Measurements from ENCODE around the gene CTSL. TPM values are rescaled to one million over a fixed set of nuclear protein-coding genes. Genes with fewer than 3 reads are reported as not detected.

Gene CTSL
- total RNA-seq, 3 donors from 2014 or later (not counting 1 experiment from before 2014, with no cell fraction given) = 1.2 to 4.4 (median 1.2) TPM

- no peak overlapping the region for H3K27ac Mint-ChIP-seq
- H3K4me3 ChIP-seq (ENCODE audit: low read length) = no peak overlapping the region
- intact Hi-C loops (cut with micrococcal nuclease) = no loop called here
Observed at GRCh38 chr9:87720173-87720572, 5.7 kb upstream of the CTSL start.

GRCh38 chr9:87722393-87723088 lies 3.4 kb upstream of the CTSL start:
- Histone ChIP-seq H3K27me3 (ENCODE audit: control insufficient read depth, insufficient read depth, low read length) (peaks cover 15% of the 10 kb centered on the region), H3K36me3 (ENCODE audit: control insufficient read depth, insufficient read depth, low read length) (no peaks in the 10 kb centered on the region), H3K9me3 (ENCODE audit: control insufficient read depth, insufficient read depth, low read length) (no peaks in the 10 kb centered on the region), H3K4me3 (ENCODE audit: low read length) (no peak overlapping the region), H3K4me1 (ENCODE audit: control insufficient read depth, insufficient read depth, low read length) (peaks cover 12% of the 10 kb centered on the region), H3K27ac (ENCODE audit: low read length) (no peak overlapping the region)
- intact Hi-C loops (cut with micrococcal nuclease) = no loop called here
- ATAC-seq (no peak), DNase-seq (no peak)
- no peak for TF ChIP-seq CTCF (IDR thresholded peaks at IDR 0.05)
- Mint-ChIP-seq H3K9me3 (no peaks in the 10 kb centered on the region), H3K36me3 (no peaks in the 10 kb centered on the region), H3K4me3 (no peak overlapping the region), H3K27ac (no peak overlapping the region), H3K27me3 (ENCODE audit: low read depth in 2 of 2) (peaks cover 21 to 42% of the 10 kb centered on the region in 2 donors), H3K4me1 (peaks cover 8 to 11% of the 10 kb centered on the region in 2 donors)
- WGBS (ENCODE audit: insufficient coverage) = 77% methylated on average over 5 of the region's 5 CpGs

More at GRCh38 chr9:87720173-87720572, 5.7 kb upstream of the CTSL start:
- DNase-seq = no peak
- no peak for ATAC-seq
- Mint-ChIP-seq H3K4me1 (no peaks in the 10 kb centered on the region), H3K9me3 (no peaks in the 10 kb centered on the region), H3K4me3 (no peak overlapping the region), H3K27me3 (ENCODE audit: low read depth in 2 of 2) (peaks cover 12 to 28% of the 10 kb centered on the region in 2 donors), H3K36me3 (no peaks in the 10 kb centered on the region)
- Histone ChIP-seq H3K27me3 (ENCODE audit: control insufficient read depth, insufficient read depth, low read length) (no peaks in the 10 kb centered on the region), H3K4me1 (ENCODE audit: control insufficient read depth, insufficient read depth, low read length) (no peaks in the 10 kb centered on the region), H3K36me3 (ENCODE audit: control insufficient read depth, insufficient read depth, low read length) (no peaks in the 10 kb centered on the region), H3K27ac (ENCODE audit: low read length) (no peak overlapping the region), H3K9me3 (ENCODE audit: control insufficient read depth, insufficient read depth, low read length) (no peaks in the 10 kb centered on the region)
- WGBS (ENCODE audit: insufficient coverage) = no CpG with 5 or more reads among the region's 2 CpGs
- TF ChIP-seq CTCF (IDR thresholded peaks at IDR 0.05) = no peak

GRCh38 chr9:87725356-87725899 lies 491 bp upstream of the CTSL start:
- Histone ChIP-seq H3K4me3 (ENCODE audit: low read length) (peak overlapping the region; percentile 15), H3K27me3 (ENCODE audit: control insufficient read depth, insufficient read depth, low read length) (peaks cover 15% of the 10 kb centered on the region), H3K9me3 (ENCODE audit: control insufficient read depth, insufficient read depth, low read length) (no peaks in the 10 kb centered on the region), H3K36me3 (ENCODE audit: control insufficient read depth, insufficient read depth, low read length) (no peaks in the 10 kb centered on the region), H3K27ac (ENCODE audit: low read length) (no peak overlapping the region), H3K4me1 (ENCODE audit: control insufficient read depth, insufficient read depth, low read length) (peaks cover 12% of the 10 kb centered on the region)
- intact Hi-C loops (cut with micrococcal nuclease) = no loop called here
- H3K4me3 Mint-ChIP-seq = peak overlapping the region; percentile 77
- peak overlapping the region in 1 of 2 donors; percentile 77 for H3K27ac Mint-ChIP-seq
- TF ChIP-seq CTCF (IDR thresholded peaks at IDR 0.05) = no peak
- WGBS (ENCODE audit: insufficient coverage) = 10% methylated on average over 25 of the region's 25 CpGs
- peaks cover 30 to 42% of the 10 kb centered on the region in 2 donors for H3K27me3 Mint-ChIP-seq (ENCODE audit: low read depth in 2 of 2)
- no peak for DNase-seq
- H3K36me3 Mint-ChIP-seq = no peaks in the 10 kb centered on the region
- H3K9me3 Mint-ChIP-seq = no peaks in the 10 kb centered on the region
- H3K4me1 Mint-ChIP-seq = peaks cover 8 to 11% of the 10 kb centered on the region in 2 donors
- ATAC-seq = peak in 1 of 3 donors; percentile 43
